Skeletal muscle cell (primary cell): Measurements from ENCODE around the gene GAB2.
"Not testable (repeated sequence)": the region's sequence is repeated elsewhere in the genome, so short reads cannot be mapped to it uniquely, and the experiment has no call there.

Experiments used
- DNase-seq: peaks from one replicate; pipeline ENCODE4 v3.0.0-alpha.2; 2010; ENCODE audit warnings: low read depth
- H3K4me3 ChIP-seq: 2 replicates; pipeline ENCODE4 v1.5.1; 2011; ENCODE audit warnings: low read depth, mild to moderate bottlenecking, control low read depth, low read length, moderate library complexity

Gene GAB2

DNA sequence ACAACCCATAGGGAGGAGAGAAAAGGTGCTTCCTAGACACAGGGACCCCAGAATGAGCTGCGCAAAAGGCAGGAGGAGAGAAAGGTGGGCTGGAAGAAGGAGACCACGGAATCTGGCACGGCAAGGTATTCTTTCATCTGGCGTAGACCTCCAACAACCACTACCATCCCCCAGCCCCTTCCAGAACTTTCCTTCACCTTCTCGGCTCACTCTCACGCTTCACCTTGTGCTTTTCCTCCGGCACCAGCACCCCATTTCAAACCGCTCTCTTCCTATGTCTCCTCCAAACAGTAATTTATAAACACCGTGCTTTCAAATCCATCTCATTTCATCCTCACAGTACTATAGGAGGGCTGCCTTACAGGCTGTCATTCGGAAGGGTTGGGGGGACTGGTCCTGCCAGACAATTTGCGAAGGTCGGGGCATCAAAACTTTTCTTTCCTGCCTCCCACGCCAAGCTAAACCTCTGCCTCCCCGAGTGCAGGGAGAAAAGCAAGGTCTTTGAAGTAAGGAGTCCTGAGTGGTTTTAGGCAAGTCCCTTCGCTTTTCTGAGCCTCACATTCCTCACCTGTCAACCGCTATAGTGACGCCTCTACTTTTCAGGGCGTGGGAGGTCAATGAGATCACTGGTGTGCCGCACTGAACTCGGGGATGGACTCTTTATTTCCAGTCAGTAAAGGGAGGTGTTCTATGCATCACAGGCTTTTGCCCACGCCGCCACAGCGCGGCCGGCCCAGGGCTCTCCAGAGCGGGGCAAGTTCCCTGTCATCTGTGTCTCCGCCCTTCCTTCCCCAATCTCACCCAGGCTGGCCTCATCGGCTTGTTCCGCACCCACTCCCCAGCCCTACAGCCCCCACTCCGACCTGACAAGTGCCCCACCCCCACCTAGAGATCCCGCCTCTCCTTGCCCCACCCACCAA is 230.0 kb downstream of the GAB2 start:
- peak overlapping the region; percentile 86 for H3K4me3 ChIP-seq
- DNase-seq = no peak

DNA sequence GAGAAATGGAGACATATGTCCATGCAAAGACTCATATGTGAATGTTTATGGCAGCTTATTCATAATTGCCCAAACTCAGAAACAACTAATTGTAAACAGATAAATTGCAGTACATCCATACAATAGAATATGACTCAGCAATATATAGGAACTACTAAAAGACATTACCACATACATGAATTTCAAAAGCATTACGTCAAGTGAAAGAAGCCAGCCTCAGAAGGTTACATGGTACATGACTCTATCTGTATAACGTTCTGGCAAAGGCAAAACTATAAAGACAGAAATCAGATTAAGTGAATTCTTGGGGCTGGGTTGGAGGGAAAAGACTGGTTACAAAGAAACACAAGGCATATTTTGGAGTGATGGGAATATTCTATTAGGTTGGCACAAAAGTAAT is 236.4 kb downstream of the GAB2 start:
- DNase-seq = no peak

DNA sequence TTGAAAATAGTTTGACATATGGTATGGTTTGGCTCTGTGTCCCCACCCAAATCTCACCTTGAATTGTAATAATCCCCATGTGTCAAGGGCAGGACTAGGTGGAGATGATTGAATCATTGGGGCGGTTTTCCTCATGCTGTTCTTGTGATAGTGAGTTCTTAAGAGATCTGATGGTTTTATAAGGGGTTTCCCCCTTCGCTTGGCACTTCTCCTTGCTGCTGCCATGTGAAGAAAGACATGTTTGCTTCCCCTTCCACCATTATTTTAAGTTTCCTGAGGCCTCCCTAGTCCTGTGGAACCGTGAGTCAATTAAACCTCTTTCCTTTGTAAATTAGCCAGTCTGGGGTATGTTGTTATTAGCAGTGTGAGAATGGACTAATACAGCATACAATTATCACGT is 236.9 kb downstream of the GAB2 start:
- no peak for DNase-seq
- H3K4me3 ChIP-seq = no peak overlapping the region

More for the DNA sequence above, 236.4 kb downstream of the GAB2 start:
- H3K4me3 ChIP-seq = no peak overlapping the region

DNA sequence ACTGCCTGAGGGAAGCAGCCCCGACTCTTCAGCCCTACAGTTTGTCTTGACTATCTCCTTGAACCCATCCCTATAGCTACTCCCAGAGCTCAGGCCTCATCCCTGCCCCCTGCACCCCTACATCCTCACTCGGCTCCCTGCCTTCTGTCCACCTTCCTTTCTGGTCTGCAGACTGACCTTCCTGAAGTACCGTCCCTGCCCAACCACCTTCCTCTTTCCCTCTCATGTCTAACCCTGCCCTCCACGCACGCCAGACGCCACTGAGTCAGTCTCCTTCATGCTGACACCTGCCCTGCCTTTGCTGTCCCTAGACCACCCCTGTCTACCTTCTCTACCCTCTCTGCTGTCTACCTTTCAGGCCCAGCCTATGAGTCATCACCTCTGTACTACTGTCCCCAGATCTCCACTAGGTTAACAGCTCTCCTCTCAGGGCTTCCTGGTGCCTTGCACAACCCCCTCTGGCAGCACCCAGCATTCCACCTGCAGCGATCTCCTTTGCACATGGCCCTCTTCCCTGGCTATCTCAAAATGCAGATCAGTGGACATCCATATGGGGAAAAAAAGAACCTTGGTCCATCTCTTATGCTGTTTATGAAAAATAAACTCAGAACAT is 238.1 kb downstream of the GAB2 start:
- no peak overlapping the region for H3K4me3 ChIP-seq
- DNase-seq = no peak

DNA sequence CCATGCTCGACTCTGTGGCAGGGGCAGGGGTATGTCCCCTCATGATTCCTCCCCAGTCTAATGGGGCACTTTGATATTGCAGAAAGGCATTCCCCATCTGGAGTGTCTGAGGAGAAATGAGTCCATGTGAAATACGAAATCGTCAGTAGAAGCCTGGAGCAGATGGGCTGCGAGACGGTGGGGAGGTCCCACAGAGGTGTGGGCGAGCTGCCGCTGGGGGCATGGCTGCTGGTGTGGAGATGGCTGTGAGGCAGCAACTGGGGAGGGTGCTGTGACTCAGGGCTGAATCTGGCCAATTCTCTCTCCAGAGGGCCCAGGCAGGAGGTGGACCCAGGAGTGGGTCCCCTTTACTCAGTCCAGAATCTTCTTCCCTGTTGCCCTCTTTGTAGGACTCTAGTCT is 240.4 kb downstream of the GAB2 start:
- no peak overlapping the region for H3K4me3 ChIP-seq
- DNase-seq = no peak

DNA sequence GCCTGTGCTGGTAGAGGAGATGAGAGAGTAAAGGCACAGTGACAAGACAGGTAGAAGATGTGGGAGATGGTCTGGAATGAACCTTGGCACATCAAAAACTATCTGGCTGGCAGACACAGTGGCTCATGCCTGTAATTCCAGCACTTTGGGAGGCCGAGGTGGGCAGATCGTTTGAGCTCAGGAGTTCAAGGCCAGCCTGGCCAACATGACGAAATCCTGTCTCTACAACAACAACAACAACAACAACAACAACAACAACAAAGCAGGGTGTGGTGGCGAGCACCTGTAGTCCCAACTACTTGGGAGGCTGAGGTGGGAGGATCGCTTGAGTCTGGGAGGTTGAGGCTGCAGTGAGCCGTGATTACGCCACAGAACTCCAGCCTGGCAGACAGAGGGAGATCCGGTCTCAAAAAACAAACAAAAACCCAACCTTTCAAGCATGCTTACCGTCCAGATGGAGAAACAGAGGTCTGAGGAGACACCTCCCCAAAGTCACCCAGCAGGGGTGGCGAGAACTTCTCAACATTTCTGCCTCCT is 240.9 kb downstream of the GAB2 start:
- H3K4me3 ChIP-seq = no peak overlapping the region
- DNase-seq = no peak

DNA sequence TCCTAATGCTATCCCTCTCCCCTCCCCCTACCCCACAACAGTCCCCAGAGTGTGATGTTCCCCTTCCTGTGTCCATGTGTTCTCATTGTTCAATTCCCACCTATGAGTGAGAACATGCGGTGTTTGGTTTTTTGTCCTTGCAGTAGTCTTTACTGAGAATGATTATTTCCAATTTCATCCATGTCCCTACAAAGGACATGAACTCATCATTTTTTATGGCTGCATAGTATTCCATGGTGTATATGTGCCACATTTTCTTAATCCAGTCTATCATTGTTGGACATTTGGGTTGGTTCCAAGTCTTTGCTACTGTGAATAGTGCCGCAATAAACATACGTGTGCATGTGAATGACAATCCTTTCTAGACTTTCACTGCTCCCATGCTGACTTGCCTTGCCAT is 241.8 kb downstream of the GAB2 start:
- DNase-seq, H3K4me3 ChIP-seq: not testable (repeated sequence)

DNA sequence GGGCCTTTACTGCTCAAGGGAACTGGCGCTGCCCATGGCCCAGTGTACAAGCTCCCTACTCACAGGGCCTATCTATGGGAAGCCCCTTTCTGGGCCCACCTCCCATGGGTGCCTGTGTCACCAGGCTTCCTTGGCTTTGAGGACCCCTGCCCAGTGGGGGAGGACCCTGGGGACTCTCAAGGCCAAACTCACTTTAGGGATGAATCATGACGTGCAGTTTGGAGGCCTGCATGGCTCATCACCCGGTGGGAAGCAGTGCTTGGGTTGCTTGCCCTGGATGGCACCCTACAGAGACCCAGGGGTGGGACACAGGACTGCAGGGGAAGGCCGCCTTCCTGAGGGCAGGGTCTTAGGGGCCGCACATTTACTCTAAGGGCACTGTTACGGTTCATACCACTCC is 245.7 kb downstream of the GAB2 start:
- H3K4me3 ChIP-seq = no peak overlapping the region
- no peak for DNase-seq

DNA sequence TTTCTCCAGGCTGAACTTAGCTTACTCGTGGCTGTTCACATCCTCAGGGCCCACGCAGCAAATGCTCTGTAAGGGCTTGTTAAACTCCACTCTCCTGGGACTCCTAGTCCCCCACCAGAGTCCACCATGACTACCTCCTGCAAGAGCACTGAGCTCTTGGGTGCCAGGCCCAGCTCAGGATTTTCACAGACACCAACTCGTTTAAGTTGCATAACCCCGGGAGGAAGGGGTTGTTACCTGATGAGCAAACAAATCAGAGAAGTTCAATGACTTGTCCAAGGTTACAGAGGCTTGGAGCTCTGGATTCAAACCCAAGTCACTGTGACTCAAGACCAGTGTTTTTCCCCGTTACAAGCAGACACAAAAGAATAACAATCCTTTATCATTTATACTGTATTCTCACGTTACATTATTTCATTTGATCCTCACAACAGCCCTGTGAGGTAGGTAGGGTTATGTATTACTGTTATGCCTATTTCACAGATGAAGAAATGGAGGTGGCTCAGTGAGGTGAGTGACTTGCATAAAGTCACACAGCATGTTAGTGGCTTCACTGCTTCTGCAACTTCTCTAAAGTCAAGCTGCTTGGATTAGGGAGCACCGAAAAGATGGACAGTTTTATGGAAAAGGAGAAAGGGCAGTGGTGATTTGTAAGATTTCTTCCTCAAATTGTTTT is 246.6 kb downstream of the GAB2 start:
- DNase-seq = no peak
- H3K4me3 ChIP-seq = no peak overlapping the region

DNA sequence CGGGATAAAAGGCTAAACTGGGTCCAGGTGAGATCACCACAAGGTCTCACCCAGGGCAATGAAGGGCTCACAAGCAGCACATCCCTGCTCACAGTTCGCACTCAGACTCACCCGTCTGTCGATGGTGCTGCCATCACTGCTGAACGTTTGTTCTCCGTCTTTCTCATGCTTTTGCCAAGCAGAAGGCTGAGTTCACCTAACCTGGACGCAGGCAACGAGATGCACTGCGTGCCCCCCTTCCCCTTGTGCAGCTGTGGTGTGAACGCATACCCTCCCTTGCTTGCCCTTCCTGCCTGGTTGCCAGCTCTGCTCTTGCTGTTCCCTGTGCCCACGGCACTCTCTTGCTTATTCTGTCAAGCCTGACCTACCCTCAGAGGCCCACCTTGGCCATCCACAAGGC is 247.2 kb downstream of the GAB2 start:
- no peak for DNase-seq
- H3K4me3 ChIP-seq = no peak overlapping the region

DNA sequence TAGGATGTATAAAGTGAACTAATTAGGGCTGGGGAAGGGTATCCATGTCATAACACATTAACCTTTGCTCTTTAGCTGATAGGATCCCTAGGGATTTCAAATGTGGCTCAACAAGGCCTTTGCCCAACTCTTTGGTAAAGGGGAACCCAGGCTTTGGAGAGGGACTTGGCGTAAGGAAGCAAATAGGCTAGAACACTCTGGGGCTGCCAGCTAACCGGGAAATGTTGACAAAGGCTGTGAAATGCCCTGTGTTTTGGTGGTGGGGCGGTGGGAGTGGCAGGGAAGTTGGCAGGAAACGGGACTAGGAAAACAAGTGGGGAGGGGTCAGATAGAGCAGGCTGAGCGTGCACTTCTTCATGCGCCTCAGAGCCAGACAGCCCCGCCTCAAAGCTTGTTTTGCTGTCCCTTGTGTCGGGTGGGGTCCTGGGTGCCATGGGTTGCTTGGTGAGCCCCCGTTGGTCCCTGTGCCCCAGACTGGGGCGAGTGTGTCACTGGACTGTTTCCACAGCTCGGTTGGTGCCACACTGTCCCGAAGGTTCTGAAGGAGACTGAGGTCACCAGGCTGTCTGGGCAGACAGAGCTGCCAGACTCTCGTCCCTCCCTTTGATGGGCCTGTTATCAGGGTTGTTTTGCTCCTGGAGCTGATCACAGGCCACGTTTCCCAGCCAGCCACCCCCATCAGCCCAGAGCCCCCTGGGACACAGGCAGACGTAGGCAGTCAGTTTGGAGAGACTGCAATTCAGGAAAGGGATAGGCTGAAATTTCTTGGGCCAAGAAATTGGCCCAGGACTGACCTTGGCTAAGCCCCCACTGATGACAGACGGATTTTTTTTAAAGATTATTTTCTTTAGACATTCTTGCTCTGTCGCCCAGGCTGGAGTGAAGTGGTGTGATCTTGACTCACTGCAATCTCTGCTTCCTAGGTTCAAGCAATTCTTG is 248.8 kb downstream of the GAB2 start:
- DNase-seq = peak; percentile 86
- no peak overlapping the region for H3K4me3 ChIP-seq

DNA sequence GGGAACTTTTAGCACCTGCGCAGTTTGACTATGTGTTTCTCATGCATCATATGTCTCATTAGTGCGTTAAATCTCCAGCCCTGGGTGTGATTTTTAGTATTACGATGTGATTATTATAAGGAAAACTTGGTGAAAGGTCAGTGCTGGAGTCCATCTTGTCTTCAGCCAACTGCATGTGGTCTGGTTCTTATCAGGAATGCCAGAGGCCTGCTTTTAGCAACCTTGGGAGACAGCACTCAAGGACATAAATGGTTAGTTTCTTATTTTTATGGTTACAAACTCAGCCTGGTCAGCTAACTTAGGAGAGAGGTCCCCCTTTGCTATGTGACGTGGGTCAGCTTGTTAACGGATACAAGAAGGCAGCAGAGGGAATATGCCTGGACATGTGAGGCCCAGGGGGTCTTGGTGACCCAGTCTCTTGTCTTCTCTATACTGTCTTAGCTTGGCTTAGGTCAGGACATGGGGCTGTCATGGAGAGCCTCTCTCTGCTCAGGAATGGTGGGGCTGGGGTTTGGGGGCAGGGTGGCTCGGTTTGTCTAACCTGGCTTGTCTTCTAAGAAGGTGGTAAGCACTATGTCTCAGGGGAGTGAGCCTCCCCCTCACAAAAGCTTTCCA is 250.7 kb downstream of the GAB2 start:
- H3K4me3 ChIP-seq = no peak overlapping the region
- no peak for DNase-seq
